Ishikawa (cell line): ENCODE measurements around the gene TMSB15A.

Experiments used
- CEBPB ChIP-seq: IDR thresholded peaks from 2 replicates; pipeline ENCODE4 v1.6.1; 2012
- EGR1 ChIP-seq: IDR thresholded peaks from 2 replicates; pipeline ENCODE4 v1.6.1; 2012
- EP300 ChIP-seq: IDR thresholded peaks from 2 replicates; pipeline ENCODE4 v1.6.1; 2012; ENCODE audit warnings: borderline replicate concordance
- RAD21 ChIP-seq: IDR thresholded peaks from 2 replicates; pipeline ENCODE4 v1.6.1; 2012; ENCODE audit warnings: low read depth
- TAF1 ChIP-seq: IDR thresholded peaks from 2 replicates; pipeline ENCODE4 v1.6.1; 2012; ENCODE audit warnings: low read depth, mild to moderate bottlenecking
- TEAD4 ChIP-seq: IDR thresholded peaks from 2 replicates; pipeline ENCODE4 v1.6.1; 2012
- YY1 ChIP-seq: IDR thresholded peaks from 2 replicates; pipeline ENCODE4 v1.6.1; 2012; ENCODE audit warnings: low read depth
- ZBTB7A ChIP-seq: IDR thresholded peaks from 2 replicates; pipeline ENCODE4 v1.6.1; 2012; ENCODE audit warnings: low read depth
- TF ChIP-seq, protein P1 (sequence below): IDR thresholded peaks from 2 replicates; pipeline ENCODE4 v1.6.1; 2012; ENCODE audit warnings: low read depth, mild to moderate bottlenecking
- TF ChIP-seq, protein P2 (sequence below): IDR thresholded peaks from 2 replicates; pipeline ENCODE4 v1.6.1; 2012

DNA sequence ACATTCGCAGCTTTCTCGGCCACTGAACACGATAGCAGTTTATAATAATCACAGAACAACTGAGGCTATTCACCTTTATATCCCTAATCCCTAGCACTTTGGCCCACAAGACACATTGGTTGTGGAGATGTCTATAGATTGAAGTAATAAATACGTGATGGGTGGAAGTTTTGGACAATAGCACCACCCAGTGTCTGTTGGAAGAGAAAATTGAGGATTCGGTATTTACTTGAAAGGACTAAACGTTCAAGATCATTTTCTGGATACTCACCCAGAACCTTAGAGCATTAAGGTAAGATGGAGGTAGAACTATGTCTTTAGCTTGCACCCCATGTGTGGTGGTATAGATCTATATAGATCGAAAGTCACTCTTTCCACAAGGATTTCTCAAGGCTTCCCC, 787 bp upstream of the TMSB15A start:
- TF ChIP-seq YY1, result no peak
- TF ChIP-seq TAF1, result no peak
- TF ChIP-seq, protein P1, sequence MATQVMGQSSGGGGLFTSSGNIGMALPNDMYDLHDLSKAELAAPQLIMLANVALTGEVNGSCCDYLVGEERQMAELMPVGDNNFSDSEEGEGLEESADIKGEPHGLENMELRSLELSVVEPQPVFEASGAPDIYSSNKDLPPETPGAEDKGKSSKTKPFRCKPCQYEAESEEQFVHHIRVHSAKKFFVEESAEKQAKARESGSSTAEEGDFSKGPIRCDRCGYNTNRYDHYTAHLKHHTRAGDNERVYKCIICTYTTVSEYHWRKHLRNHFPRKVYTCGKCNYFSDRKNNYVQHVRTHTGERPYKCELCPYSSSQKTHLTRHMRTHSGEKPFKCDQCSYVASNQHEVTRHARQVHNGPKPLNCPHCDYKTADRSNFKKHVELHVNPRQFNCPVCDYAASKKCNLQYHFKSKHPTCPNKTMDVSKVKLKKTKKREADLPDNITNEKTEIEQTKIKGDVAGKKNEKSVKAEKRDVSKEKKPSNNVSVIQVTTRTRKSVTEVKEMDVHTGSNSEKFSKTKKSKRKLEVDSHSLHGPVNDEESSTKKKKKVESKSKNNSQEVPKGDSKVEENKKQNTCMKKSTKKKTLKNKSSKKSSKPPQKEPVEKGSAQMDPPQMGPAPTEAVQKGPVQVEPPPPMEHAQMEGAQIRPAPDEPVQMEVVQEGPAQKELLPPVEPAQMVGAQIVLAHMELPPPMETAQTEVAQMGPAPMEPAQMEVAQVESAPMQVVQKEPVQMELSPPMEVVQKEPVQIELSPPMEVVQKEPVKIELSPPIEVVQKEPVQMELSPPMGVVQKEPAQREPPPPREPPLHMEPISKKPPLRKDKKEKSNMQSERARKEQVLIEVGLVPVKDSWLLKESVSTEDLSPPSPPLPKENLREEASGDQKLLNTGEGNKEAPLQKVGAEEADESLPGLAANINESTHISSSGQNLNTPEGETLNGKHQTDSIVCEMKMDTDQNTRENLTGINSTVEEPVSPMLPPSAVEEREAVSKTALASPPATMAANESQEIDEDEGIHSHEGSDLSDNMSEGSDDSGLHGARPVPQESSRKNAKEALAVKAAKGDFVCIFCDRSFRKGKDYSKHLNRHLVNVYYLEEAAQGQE, result no peak
- TF ChIP-seq EP300, result no peak
- TF ChIP-seq, protein P2, sequence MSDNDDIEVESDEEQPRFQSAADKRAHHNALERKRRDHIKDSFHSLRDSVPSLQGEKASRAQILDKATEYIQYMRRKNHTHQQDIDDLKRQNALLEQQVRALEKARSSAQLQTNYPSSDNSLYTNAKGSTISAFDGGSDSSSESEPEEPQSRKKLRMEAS, result no peak
- no peak for TF ChIP-seq TEAD4
- no peak for TF ChIP-seq RAD21
- TF ChIP-seq EGR1, result no peak
- TF ChIP-seq CEBPB, result no peak
- TF ChIP-seq ZBTB7A, result no peak
